ENCODE results near the gene NPHS1. TPM values are rescaled to one million over a fixed set of nuclear protein-coding genes. Genes with fewer than 3 reads are reported as not detected.
"Not testable (repeated sequence)": the region's sequence is repeated elsewhere in the genome, so short reads cannot be mapped to it uniquely, and the experiment has no call there.

Gene NPHS1
- polyA plus RNA-seq, 5 donors = 0.29 to 1.5 (median 0.50) TPM

DNA sequence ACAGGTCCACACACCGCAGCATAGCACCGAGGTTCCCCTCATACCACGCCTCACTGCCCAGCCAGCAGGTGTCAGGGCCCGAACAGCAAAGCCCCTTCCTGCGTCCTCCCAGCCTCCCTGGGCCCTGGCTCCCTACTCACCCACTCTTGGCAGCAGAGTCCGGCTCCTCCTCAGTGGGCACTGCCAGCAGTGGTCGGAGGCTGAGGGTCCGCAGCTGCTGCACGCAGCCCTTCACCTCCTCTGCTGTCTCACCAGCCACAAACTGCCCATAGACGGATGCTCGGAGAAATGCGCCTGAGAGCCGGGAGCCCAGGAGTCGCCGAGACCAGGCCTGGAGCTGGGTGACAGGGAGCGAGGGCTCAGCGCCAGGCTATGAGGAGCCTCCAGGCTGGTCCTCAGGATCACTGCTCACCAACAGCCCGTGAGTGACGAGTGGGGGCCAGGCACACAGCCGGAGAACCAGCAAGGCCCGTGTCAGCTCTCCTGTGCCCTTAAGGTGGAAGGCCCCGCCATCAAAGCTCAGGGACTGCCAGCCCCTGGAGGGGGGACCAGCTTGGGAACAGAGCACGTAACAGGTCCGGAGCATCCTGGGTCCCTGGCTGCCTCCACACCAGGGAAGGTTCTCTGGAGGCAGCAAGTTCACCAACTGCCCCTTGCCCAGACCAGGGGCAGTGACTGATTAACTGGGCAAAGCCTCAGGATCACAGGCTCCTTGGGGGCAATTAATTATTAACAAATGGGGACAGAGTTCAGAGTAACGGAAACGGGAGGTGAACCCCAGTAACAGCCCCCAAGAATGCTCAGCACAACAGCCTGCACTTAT, 39.9 kb downstream of the NPHS1 start, which contains the start of gene PRODH2:
PRODH2 (minus strand) TSS at position 626 of the 823 bp plus-strand sequence; CDS start at position 586, 40 bp downstream.
- no peak for DNase-seq

- no peak for DNase-seq
Observed at GRCh38 chr19:35811317-35812219, 40.7 kb downstream of the NPHS1 start.

DNA sequence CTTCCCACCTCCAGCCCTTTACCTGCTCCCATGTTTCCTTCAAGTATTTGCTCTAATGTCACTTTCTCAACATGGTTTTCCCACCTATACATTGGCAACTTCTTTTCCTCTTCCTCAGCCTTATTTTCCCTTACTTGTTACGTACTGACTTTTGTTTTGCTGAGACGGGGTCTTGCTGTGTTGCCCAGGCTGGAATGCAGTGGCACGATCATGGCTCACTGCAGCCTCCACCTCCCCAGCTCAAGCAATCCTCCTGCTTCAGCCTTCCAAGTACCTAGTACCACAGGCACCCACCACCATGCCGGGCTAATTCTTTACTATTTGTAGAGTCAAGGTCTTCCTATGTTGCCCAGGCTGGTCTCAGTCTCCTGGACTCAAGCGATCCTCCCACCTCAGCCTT, 44.7 kb downstream of the NPHS1 start:
- DNase-seq = no peak

- DNase-seq = no peak
Observed at GRCh38 chr19:35806597-35806996, 45.7 kb downstream of the NPHS1 start.

DNA sequence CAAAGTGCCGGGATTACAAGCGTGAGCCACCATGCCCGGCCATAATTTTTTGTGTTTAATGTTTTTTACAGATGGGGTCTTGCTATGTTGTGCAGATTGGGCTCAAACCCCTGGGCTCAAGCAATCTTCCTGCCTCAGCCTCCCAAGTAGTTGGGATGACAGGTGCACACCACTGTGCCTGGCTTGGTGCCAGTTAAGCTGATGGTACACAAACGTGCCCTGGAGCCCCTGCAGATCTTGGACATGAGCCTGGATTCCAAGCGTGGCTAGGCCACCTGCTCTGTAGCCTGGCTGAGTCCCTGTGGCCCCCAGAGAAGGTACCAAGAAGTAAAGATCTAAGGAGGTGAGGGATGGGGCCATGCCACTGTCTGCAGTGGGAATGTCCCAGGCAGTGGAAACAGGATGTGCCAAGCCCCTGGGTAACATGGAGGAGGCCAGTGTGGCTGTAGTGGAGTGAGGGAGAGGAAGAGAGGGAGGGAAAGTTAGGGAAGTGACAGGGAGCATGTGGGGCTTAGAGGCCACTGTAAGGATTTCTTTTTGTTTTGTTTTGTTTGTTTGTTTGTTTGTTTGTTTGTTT, 46.7 kb downstream of the NPHS1 start:
- DNase-seq = no peak

GRCh38 chr19:35801828-35802227, 50.5 kb downstream of the NPHS1 start:
- no peak for DNase-seq

DNA sequence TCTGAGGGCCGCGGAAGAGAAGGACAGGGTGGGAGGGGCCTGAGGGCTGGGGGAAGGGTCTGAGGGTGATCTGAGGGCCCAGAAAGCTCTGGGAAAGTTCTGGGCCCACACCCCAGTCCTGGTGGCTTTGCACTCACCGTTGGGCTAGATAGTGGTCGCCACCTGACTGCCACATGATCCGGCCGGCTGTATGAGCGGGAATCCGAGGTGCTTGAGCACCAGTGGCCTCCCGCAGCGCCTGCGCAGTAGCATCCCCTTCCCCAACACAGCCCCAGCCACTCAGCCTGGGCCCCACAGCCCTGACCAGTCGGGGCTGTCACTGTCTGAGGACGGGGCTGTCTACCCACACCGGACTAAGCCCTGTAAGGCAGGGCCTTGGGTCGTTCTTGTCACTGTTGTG, 54.6 kb downstream of the NPHS1 start:
- DNase-seq = no peak

DNA sequence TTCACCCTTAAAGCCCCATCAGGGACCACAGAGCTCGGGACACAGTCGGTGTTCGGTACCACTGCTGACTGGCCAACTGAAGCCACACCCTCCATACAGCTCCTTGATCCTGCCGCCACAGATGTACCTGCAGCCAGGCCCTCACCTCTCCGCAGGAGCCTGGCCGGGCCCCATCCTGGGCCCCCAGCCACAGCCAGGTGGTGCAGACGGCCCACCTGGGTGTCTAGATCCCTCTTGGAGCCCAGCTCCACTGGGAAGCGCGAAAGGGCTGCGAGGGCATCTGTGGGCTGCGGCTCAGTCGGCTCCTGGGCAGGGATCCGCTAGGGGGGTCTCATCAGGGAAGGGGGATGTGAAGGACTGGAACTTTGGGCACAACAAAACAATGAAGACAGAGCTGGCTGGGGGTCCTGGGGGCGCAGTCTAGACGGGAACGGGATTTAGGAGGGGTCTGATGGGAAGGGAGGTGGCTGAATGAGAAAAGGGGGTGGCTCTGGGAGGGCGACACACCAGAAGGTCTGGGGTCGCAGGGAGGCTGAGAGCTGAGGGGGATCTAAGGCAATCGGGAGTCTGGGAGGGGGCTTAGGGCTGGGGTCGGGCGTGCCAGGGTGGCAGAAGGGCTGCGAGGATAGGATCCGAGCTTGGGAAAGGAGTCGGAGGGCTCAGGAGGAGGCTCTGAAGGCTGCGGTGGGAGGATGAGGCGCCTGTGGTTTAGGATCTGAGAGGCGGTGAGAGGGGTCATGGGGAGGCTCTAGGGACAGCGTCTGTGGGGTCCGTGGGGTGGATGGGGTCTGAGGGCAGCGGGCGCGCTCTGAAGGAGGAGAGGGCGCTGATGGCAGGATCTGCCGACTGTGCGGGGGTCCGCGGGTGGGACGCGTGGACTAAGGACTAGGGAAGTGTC, 55.4 kb downstream of the NPHS1 start:
- DNase-seq = no peak

DNA sequence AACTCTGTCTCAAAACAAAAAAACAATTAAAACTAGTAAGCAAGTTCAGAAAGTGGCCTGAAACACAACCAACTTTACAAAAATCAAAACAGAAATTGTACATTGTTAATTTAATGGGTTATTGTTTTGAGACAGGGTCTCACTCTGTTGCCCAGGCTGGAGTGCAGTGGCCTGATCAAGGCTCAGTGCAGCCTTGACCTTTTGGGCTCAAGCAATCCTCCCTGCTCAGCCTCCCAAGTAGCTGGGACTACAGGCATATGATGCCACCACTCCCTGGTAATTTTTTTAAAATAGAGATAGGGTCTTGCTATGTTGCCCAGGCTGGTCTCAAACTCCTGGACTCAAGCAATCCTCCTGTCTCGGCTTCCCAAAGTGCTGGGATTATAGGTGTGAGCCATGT, 56.7 kb downstream of the NPHS1 start:
- DNase-seq = not testable (repeated sequence)

GRCh38 chr19:35793381-35794165, 58.7 kb downstream of the NPHS1 start:
- DNase-seq = no peak

- DNase-seq = no peak
Observed at GRCh38 chr19:35792888-35793287, 59.4 kb downstream of the NPHS1 start.

DNA sequence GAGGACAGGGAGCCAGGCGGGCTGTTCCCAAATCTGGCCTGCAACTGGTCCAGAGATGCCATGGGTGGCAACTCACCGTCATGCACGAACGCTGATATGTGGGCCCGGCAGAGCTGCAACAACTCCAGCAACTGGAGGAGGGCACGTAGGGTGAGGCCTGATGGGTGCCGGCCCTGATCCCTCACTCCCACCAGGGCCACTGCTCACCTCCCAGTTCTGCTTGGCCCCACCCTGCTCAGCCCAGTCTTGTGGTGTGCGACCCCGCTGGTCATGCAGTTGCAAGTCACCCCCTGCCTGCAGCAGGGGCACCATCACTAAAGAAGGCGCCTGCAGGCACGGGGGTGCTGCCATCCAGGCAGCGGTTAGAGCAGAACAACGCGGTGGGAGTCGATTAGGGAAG, 60.0 kb downstream of the NPHS1 start:
- no peak for DNase-seq

DNA sequence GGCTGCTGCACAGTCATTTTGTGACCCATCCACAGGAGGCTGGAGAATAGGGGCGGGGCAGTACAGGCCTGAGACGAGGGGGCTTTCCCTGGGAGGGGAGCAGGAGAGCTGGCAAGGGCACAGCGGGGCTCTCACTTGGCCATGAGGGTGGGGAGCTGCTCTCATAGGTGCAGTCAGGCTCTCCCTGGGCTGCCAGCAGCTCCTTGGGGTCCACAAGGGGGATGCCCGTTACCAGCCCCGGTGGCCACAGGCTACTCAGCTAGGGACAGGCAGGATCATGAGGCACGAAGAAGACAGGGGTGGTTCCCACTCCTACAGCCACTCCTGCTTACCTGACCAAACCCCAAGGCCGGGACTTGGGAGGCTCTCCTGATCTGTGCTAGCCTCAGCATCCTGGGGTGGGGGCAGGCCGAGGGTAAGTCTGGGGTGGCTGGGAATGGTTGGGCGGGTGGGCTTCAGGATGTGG, 60.5 kb downstream of the NPHS1 start:
- no peak for DNase-seq

DNA sequence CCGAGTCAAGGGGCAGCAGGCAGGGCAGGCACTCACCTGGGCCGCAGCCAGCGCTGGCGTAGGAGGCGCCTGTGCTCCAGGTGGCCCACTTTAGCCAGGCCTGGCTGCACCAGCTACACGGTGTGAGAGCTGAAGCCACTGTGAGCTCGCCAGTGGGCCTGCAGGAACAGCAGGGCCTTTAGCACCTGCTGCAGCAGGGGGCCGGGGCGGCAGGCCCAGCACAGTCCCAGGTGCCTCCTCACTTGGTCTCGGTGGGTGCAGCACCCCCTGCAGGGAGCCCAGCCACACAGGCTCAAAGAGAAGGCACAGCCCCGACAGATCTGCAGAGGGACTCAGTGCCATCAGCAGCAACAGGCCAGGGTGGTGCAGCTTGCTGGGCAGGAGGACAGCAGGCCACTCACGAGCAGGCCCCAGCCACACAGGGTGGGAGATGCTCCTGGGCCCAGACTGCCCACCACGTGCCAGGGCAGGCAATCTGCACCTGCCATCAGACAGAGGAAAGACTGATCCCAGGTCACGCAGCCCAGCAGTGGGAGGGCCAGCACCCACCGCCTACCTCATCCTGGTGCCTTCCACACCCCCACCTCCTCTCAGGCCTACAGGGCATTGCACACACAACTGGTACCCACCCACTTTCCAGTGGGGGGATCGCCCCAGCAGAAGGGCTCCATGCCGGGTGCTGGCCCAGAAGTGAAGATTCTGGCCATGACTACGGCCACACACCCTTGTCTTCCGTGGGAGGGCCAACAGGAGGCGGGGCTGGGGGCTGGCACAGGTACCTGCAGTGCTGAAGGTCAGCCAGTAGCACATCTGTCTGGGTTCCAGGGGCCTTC, 61.1 kb downstream of the NPHS1 start:
- no peak for DNase-seq

DNA sequence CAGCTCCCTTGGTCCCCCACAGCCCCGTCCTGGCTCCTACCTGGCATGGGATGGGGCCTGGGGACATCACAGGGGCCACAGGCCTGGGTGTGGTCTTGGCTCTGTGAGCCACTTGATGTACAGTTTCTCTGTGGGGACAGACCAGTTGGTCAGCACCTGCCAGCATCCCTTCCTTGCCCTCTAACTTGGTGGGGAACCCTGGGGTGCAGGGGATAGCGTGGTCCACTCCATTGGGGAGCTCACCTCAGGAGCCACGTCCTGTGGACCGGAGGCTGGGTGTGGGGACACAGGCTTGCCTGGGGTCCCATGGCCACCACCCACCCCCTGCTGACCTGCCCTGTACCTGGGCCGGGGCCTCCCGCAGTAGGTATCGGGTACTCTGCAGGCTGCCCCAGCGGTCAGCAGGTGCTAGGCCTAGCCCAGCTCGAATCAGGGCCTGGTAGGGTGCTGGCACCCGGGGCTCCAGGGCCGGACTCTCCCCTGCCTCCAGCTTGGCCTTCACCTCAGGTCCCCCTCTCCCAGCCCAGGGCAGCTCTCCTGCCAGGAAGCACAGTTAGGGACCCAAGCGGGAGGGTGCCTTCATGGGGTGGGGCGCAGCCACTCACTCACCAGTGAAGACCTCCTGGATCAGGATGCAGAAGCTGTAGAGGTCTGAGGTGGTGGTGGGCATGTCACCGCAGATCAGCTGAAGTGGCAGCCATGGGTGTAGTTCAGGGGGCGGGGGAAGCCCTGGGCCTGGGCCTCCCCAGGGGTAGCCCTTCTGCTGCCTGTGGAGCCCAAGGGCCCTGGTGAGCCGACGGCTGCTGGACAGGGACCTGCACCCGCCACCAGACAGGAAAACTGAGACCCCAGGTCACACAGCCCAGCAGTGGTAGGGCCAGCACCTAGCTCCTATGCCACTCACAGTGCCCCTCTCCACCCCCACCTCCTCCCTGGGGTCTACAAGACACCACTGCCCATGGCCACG, 62.0 kb downstream of the NPHS1 start:
- no peak for DNase-seq

DNA sequence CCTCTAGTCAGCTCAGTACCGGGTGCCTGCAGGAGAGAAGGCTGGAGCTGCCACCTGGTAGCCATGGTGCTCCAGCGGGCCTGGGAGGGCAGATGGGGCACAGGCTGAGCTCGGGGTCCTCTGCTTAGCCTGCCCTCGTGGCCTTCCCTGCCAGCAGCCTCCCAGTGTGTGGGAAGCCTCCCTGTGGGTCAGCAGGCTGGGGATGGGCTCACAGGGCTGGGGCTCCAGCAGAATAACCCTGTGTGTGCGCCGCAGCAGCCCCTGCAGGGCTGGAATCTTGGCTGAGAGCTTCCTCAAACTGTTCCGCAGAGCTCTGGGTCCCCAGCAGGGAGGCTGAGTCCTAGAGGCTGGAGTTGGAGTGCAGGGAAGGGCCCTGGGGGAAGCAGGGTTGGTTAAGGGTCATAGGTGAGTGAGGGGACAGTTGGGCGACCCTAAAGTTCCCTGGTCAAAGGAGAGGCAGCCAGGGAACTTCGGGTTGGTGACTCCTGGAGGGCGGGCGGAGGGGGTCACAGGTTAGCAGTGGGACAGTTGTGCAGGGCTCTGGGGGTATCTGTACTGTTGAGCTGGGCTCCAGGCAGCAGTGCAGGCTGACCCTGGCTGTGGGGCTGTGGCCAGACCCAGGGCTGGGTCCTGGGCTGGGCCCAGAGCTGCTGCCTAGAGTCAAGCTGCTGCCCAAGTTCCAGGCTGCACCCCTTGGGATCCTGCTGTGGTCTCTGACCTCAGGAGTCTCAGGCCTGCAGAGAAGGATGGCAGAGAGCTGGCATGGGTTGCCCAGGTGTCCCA, 62.9 kb downstream of the NPHS1 start:
- no peak for DNase-seq

Data from right lung (tissue), 5 donors.